CD1c-positive myeloid dendritic cell (primary cell): Measurements from ENCODE around the gene COL23A1.
A peak's percentile ranks its signal among the peaks of the same experiment; 100 is the strongest.

ENCODE experiments used
- DNase-seq: peaks from one replicate; pipeline ENCODE4 v3.0.0-alpha.2; 2016; ENCODE audit errors: extremely low spot score

Gene COL23A1

GRCh38 chr5:178532666-178533065 lies 57.5 kb downstream of the COL23A1 start:
- peak; percentile 25 for DNase-seq

- no peak for DNase-seq
Observed at GRCh38 chr5:178532236-178532635, 58.0 kb downstream of the COL23A1 start.

- DNase-seq: no peak
Observed at GRCh38 chr5:178531786-178532185, 58.4 kb downstream of the COL23A1 start.

GRCh38 chr5:178530526-178530925 lies 59.7 kb downstream of the COL23A1 start:
- DNase-seq: no peak

DNA sequence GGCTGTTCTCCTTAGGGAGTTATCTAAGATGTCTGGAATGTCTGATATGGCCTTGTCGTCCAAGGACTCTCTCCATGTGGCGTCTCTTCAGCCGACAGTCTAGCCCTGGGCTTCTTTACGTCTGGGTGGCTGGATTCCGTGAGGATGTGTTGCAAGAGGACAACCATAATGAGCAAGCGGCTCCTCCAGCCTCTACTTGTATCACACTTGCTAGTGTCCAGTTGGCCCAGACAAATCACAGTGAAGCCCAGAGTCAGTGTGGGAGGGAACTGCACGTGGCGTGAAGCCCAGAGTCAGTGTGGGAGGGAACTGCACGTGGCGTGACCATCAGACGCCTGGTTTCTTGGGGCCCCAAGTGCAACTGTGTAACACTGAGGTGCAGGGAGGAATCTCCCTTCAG lies 61.1 kb downstream of the COL23A1 start:
- peak; percentile 37 for DNase-seq

- DNase-seq: no peak
Observed at GRCh38 chr5:178527458-178528307, 62.5 kb downstream of the COL23A1 start.

DNA sequence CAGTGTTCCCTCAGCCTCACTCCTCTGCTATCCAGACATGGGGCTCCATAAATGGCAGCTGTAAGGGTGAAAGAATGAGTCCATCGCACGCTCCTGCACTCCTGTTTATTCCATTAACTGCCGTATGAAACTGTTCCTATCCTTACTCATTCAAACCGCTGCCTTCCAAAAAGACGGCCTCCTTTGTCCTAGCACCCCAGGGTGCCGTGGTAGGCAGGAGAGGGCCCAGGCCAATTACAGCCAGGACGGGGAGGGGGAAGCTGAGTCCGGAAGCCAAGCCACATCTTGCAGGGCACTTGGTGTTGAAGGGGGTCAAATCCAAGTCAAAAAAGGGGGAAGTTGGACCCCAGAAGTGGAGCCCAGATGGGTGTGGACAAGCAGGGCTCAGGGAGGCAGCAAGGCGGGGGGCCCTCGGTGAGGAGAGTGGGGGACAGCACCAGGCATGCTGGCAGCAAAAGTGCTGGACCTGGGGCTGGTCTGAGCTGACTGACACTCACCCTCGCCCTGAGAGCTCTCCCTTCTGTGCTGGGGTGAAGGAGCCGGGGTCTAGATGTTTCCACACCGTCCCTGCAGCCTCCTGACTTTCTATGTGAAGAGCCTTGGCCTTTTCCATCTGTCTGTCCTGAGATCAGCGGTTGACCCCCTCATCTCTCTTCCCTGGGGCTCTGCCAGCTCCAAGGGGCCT lies 63.3 kb downstream of the COL23A1 start:
- DNase-seq: no peak

DNA sequence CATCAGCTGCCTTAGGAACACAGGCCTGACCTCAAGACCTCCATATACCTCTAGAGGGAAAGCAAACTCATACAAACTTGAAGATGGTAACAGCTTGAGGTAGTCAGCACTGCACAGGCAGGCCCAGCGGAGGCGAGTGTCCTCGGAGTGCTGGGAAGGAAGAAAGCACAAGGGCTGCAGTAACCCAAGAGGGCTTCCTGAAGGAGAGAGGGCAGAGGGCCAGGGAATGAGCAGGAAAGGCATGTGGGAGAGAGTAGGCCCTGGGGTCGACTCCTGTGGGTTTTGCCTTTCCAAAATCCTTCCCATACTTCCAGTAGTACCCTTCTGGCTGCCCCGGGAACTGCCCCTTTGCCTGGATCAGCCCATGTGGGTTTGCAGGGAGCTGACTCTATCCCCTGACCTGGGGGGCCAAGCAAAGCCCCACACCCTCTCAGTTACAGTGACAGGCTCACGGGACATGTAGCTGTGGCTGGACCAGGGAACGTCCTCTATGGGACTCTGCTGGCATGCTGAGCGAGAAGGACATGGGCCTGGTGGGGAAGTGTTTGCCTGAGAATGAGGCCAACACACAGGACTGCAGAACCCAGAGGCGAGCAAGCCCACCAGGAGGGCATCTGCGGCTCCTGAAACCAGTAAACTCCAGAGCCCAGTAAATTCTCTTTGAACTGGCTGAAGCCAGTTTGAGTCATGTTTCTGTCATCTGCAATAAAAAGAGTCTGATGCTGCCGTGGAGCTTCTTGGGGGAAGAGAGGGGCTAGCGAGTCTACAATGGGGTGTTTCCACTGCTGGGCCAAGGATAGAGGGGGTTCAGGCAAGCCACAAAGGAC lies 64.1 kb downstream of the COL23A1 start:
- no peak for DNase-seq

GRCh38 chr5:178524093-178524882 lies 65.9 kb downstream of the COL23A1 start:
- no peak for DNase-seq

GRCh38 chr5:178522361-178522760 lies 67.8 kb downstream of the COL23A1 start:
- no peak for DNase-seq

- DNase-seq: no peak
Observed at GRCh38 chr5:178520851-178521250, 69.3 kb downstream of the COL23A1 start.

DNA sequence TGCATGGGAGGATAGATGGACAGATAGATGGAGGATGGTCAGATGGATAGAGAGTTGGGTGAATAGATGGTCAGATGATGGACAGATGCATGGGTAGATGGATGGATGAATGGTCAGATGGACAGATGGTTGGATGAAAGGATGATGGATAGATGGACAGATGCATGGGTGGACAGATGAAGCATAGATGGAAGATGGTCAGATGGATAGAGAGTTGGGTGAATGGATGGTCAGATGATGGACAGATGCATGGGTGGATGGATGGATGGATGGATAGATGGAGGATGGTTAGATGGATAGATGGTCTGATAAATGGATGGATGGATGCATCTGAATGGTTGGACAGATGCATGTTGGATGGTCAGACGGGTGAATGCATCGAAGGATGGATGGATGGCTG lies 70.4 kb downstream of the COL23A1 start:
- no peak for DNase-seq

GRCh38 chr5:178519155-178519554 lies 71.0 kb downstream of the COL23A1 start:
- no peak for DNase-seq

DNA sequence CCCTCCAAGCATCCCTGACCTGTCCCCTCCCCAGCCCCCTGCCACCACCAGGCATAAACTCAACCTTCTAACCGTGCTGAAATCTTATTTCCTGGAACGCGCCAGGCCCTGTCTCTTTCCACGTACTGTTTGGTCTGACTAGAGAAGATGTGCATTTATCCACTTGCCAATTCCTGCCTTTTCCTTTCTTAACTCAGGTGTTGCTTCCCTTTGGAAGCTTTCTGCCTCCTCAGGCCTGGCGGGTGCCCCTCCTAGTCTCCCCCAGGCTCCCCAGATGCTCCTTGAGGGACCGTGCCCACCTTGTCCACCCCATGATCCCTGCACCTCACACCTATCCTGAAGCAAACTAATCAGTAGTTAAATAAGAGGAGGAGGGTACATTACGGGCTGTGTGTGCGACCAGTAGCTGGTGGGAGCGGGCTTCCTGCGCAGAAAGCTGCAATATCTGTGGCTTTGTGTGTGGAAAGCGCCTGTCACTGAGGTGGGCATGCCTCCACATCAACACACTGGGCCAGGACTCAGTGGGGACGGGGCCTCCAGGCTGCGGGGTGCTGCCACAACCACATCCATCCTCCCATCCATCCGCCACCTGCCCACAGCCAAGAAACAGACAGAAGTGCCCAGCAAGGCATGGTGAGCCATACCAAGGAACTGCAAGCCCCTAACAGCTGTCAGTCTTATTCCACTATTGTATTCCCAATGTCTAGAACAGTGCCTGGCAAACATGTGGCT lies 73.5 kb downstream of the COL23A1 start:
- DNase-seq: no peak

GRCh38 chr5:178515776-178516503 lies 74.3 kb downstream of the COL23A1 start:
- DNase-seq: no peak

- no peak for DNase-seq
Observed at GRCh38 chr5:178514851-178515418, 75.3 kb downstream of the COL23A1 start.

DNA sequence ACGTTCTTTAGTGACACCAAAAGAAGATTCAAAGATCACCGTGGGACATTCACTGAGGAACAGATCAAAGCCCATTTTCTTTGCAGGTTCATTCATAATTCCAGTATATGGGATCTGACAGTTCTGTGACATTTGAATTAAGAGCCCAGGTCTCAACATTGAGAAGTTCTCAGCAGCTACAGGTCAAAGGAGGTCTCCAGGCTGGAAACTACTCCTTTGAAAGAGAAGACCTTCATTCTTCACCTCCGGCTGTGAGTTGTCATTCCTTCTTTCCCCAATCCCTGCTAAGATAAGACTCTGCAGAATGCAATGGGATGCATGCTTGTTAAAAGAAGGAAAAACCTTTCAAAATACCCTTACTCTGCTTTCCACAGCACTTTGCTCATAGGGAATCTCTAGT lies 79.0 kb downstream of the COL23A1 start:
- DNase-seq: no peak

GRCh38 chr5:178509491-178510057 lies 80.6 kb downstream of the COL23A1 start:
- DNase-seq: no peak

- no peak for DNase-seq
Observed at GRCh38 chr5:178507151-178507932, 82.9 kb downstream of the COL23A1 start.
